Neural cell (in vitro differentiated cells): ENCODE measurements around the gene STX8.

Experiments used
- CTCF ChIP-seq: fragments of 450-650 bp; IDR thresholded peaks from 2 replicates; pipeline ENCODE4 v1.5.1; 2014; ENCODE audit warnings: antibody characterized with exemption, mild to moderate bottlenecking, moderate library complexity; ENCODE audit not compliant: poor library complexity, severe bottlenecking
- EP300 ChIP-seq: fragments of 450-650 bp; conservative IDR thresholded peaks from 2 replicates; pipeline ENCODE4 v1.6.1; 2014; ENCODE audit warnings: antibody characterized with exemption, mild to moderate bottlenecking, moderate library complexity; ENCODE audit not compliant: poor library complexity, severe bottlenecking
- EZH2 ChIP-seq: fragments of 200-600, 300-800 bp; shearing (Covaris generic), sonication (generic); IDR thresholded peaks from 2 replicates; pipeline ENCODE4 v1.6.1; 2014; ENCODE audit warnings: antibody characterized with exemption, low read length, borderline replicate concordance, mild to moderate bottlenecking; ENCODE audit not compliant: insufficient read depth, poor library complexity, severe bottlenecking
- POLR2AphosphoS5 ChIP-seq: IDR thresholded peaks from 2 replicates; pipeline ENCODE4 v1.6.1; 2012
- REST ChIP-seq: IDR thresholded peaks from 2 replicates; pipeline ENCODE4 v1.6.1; 2012; ENCODE audit warnings: borderline replicate concordance
- SMC3 ChIP-seq: fragments of 450-650 bp; conservative IDR thresholded peaks from 2 replicates; pipeline ENCODE4 v1.6.1; 2014; ENCODE audit warnings: antibody characterized with exemption, mild to moderate bottlenecking, moderate library complexity; ENCODE audit not compliant: poor library complexity
- TAF1 ChIP-seq: IDR thresholded peaks from 2 replicates; pipeline ENCODE4 v1.6.1; 2012; ENCODE audit warnings: low read depth

- TF ChIP-seq EP300: no peak
- TF ChIP-seq CTCF: no peak
- TF ChIP-seq POLR2AphosphoS5: no peak
- no peak for TF ChIP-seq TAF1
- no peak for TF ChIP-seq EZH2
- no peak for TF ChIP-seq REST
- no peak for TF ChIP-seq SMC3
Observed at GRCh38 chr17:9221922-9222180, 353.8 kb downstream of the STX8 start.
